K562 (cell line): ENCODE data around the gene TPD52L2. TPM values are rescaled to one million over a fixed set of nuclear protein-coding genes. Genes with fewer than 3 reads are reported as not detected.

Experiments
- DMBX1 ChIP-seq: fragments of 250-450 bp; sonication (Bioruptor Pico); IDR thresholded peaks from 2 replicates; pipeline ENCODE4 v1.8.0; 2022; ENCODE audit warnings: inconsistent platforms, mild to moderate bottlenecking, moderate library complexity, borderline replicate concordance
- EZH2 ChIP-seq: IDR thresholded peaks from 2 replicates; pipeline ENCODE4 v1.6.1; 2012; ENCODE audit warnings: low read depth, mild to moderate bottlenecking, inconsistent platforms, low read length, borderline replicate concordance
- HDAC1 ChIP-seq, 2 experiments: fragments of 450-650 bp; IDR thresholded peaks; 2 replicates each; pipeline ENCODE4 v1.6.1; 2016 to 2017; ENCODE audit warnings: inconsistent platforms in 1 of 2, mild to moderate bottlenecking in 1 of 2, moderate library complexity in 1 of 2
- MAZ ChIP-seq, 2 experiments: fragments of 450-650 bp in 1 of 2; sonication (generic) in 1 of 2; formaldehyde crosslinking; IDR thresholded peaks in 1 of 2; conservative IDR thresholded peaks in 1 of 2; 2 replicates each; pipeline versions ENCODE4 v1.4.0 to v1.5.0; 2020; ENCODE audit warnings: mild to moderate bottlenecking in 1 of 2, missing genetic modification reagents in 1 of 2
- MTA2 ChIP-seq: fragments of 450-650 bp; IDR thresholded peaks from 2 replicates; pipeline ENCODE4 v1.6.1; 2016; ENCODE audit warnings: low read depth
- PML ChIP-seq: IDR thresholded peaks from 2 replicates; pipeline ENCODE4 v1.6.1; 2012; ENCODE audit warnings: low read length, inconsistent platforms
- SPI1 ChIP-seq: IDR thresholded peaks from 2 replicates; pipeline ENCODE4 v1.6.1; 2011; ENCODE audit warnings: low read depth, low read length, control low read depth, borderline replicate concordance
- TEAD4 ChIP-seq, 2 experiments: sonication (generic) in 1 of 2; formaldehyde crosslinking in 1 of 2; IDR thresholded peaks; 2 replicates each; pipeline versions ENCODE4 v1.6.1 to v1.8.0; 2012 to 2022; ENCODE audit warnings: borderline replicate concordance in 1 of 2, inconsistent platforms in 1 of 2, low read length in 1 of 2, mild to moderate bottlenecking in 1 of 2, missing genetic modification reagents in 1 of 2
- TRIM28 ChIP-seq: fragments of 450-650 bp; IDR thresholded peaks from 2 replicates; pipeline ENCODE4 v1.6.1; 2017
- YY1 ChIP-seq, 3 experiments: IDR thresholded peaks; 2 replicates each; pipeline ENCODE4 v1.6.1; 2011; ENCODE audit warnings: low read length in 2 of 3, mild to moderate bottlenecking in 2 of 3, moderate library complexity in 2 of 3, borderline replicate concordance in 1 of 3, control low read depth in 1 of 3, low read depth in 1 of 3; ENCODE audit not compliant: insufficient read depth in 3 of 3, insufficient replicate concordance in 2 of 3, control insufficient read depth in 1 of 3, insufficient read length in 1 of 3; ENCODE audit errors: extremely low read depth in 1 of 3
- ZNF184 ChIP-seq: sonication (generic); formaldehyde crosslinking; IDR thresholded peaks from 2 replicates; pipeline ENCODE4 v1.5.0; 2020; ENCODE audit warnings: missing genetic modification reagents
- polyA plus RNA-seq, 8 experiments: library from polyadenylated mRNA; depleted of rRNA in 4 of 8; stranded (reverse) in 5 of 8; unstranded in 3 of 8; fragments of >200 nt; fragmentation: Nextera tagmentation in 2 of 8; fragmentation: Illumina TruSeq in 1 of 8; extraction: Ambion mirVana in 2 of 8; extraction: Trizol in 1 of 8; gene quantifications; 2 replicates each; pipeline versions ENCODE4 v1.2.1 to v1.2.3, GENCODE V29; 2011 to 2014; ENCODE audit warnings: inconsistent platforms in 1 of 8, missing spikeins in 1 of 8
- total RNA-seq, 7 experiments: library from RNA; depleted of rRNA in 6 of 7; stranded (reverse); fragments of >200 nt in 6 of 7; fragmentation: Illumina TruSeq in 2 of 7; extraction: Trizol in 2 of 7; gene quantifications; 2 replicates each; pipeline versions ENCODE4 v1.2.1 to v1.2.3, GENCODE V29; 2011 to 2021; ENCODE audit warnings: low replicate concordance in 1 of 7
- TF ChIP-seq, protein P1 (sequence below): fragments of 450-650 bp; IDR thresholded peaks from 2 replicates; pipeline ENCODE4 v1.6.1; 2018; ENCODE audit not compliant: partially characterized antibody
- TF ChIP-seq, protein P2 (sequence below): fragments of 450-650 bp; conservative IDR thresholded peaks from 2 replicates; pipeline ENCODE4 v1.6.1; 2016; ENCODE audit warnings: missing genetic modification characterization, low read depth, mild to moderate bottlenecking, missing compliant biosample characterization, moderate library complexity
- TF ChIP-seq, protein P3 (sequence below): sonication (generic); formaldehyde crosslinking; IDR thresholded peaks from 2 replicates; pipeline ENCODE4 v1.8.1; 2022; ENCODE audit warnings: missing genetic modification reagents
- TF ChIP-seq, protein P4 (sequence below): sonication (generic); IDR thresholded peaks from 2 replicates; pipeline ENCODE4 v1.6.1; 2016
- TF ChIP-seq, protein P5 (sequence below): fragments of 450-650 bp; IDR thresholded peaks from 2 replicates; pipeline ENCODE4 v1.6.1; 2016; ENCODE audit warnings: borderline replicate concordance

TPD52L2 gene
- total and polyA plus RNA-seq, 9 of the 15 experiments (the other 6 are each of a cell fraction or from before 2014, with no cell fraction given): 1.9 to 117 (median 74.6) TPM

DNA sequence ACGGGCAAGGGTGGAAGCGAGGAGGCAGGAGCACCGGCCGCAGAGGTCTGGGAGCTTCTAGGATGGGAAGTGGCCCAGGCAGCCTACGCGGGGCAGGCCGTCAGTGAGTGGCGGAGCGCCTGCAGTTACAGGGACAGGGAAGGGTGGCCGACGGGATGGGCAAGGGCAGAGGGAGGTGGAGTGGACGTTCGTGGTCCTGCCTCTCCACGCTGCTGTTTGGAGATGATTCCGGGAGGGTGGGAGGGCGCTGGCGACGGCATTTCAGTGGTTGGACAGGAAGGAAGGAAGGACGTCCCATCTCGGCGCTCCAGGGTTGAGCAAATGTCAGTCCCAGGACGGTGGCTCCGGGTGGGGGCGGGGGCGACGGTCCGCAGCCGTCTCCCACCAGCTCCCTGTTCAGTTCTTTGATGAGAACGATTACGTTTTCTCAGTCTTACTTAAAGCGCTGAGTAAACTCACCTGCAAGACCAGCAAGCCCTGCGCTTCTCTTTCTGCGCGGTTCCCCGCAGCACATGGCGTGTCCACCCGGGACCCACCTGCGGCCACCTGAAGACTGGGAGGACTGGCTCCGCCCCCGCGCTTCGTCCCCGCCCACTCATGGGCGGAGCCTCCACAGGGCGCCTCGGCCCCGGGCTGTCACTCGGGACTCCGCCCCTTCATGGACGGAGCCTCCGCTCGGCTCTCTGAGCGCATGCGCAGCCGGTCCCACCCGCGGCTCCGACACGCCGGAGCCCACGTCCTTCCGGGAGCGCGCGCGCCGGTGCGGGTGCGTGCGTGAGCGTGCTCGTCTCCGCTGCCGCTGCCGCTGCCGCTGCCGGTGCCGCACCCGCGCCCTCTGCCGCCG lies 29.5 kb downstream of the TPD52L2 start, which contains the start of gene DNAJC5 (continued):
- TF ChIP-seq, protein P1, sequence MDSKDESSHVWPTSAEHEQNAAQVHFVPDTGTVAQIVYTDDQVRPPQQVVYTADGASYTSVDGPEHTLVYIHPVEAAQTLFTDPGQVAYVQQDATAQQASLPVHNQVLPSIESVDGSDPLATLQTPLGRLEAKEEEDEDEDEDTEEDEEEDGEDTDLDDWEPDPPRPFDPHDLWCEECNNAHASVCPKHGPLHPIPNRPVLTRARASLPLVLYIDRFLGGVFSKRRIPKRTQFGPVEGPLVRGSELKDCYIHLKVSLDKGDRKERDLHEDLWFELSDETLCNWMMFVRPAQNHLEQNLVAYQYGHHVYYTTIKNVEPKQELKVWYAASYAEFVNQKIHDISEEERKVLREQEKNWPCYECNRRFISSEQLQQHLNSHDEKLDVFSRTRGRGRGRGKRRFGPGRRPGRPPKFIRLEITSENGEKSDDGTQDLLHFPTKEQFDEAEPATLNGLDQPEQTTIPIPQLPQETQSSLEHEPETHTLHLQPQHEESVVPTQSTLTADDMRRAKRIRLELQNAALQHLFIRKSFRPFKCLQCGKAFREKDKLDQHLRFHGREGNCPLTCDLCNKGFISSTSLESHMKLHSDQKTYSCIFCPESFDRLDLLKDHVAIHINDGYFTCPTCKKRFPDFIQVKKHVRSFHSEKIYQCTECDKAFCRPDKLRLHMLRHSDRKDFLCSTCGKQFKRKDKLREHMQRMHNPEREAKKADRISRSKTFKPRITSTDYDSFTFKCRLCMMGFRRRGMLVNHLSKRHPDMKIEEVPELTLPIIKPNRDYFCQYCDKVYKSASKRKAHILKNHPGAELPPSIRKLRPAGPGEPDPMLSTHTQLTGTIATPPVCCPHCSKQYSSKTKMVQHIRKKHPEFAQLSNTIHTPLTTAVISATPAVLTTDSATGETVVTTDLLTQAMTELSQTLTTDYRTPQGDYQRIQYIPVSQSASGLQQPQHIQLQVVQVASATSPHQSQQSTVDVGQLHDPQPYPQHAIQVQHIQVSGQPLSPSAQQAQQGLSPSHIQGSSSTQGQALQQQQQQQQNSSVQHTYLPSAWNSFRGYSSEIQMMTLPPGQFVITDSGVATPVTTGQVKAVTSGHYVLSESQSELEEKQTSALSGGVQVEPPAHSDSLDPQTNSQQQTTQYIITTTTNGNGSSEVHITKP: peak; percentile 76
- TF ChIP-seq MAZ (CRISPR knock-in tag; conservative IDR thresholded peaks at IDR 0.05 in 1 of 2, IDR thresholded peaks at IDR 0.05 in 1 of 2): peak; percentile 50 to 72; a peak in 3 of 4 replicates
- TF ChIP-seq, protein P2, sequence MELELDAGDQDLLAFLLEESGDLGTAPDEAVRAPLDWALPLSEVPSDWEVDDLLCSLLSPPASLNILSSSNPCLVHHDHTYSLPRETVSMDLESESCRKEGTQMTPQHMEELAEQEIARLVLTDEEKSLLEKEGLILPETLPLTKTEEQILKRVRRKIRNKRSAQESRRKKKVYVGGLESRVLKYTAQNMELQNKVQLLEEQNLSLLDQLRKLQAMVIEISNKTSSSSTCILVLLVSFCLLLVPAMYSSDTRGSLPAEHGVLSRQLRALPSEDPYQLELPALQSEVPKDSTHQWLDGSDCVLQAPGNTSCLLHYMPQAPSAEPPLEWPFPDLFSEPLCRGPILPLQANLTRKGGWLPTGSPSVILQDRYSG: no peak
- TF ChIP-seq, protein P3, sequence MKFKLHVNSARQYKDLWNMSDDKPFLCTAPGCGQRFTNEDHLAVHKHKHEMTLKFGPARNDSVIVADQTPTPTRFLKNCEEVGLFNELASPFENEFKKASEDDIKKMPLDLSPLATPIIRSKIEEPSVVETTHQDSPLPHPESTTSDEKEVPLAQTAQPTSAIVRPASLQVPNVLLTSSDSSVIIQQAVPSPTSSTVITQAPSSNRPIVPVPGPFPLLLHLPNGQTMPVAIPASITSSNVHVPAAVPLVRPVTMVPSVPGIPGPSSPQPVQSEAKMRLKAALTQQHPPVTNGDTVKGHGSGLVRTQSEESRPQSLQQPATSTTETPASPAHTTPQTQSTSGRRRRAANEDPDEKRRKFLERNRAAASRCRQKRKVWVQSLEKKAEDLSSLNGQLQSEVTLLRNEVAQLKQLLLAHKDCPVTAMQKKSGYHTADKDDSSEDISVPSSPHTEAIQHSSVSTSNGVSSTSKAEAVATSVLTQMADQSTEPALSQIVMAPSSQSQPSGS (CRISPR knock-in tag): no peak
- no peak; the same call in 1 of the 2 replicates for TF ChIP-seq MTA2
- peak in 2 of 3 experiments; percentile 22 to 25 for TF ChIP-seq YY1 (IDR thresholded peaks at IDR 0.05; ENCODE audit: borderline replicate concordance in 1 of 3, control insufficient read depth in 1 of 3, extremely low read depth in 1 of 3, insufficient read depth in 3 of 3, insufficient read length in 1 of 3, insufficient replicate concordance in 2 of 3, low read depth in 1 of 3, low read length in 2 of 3)
- TF ChIP-seq SPI1: no peak
- no peak for TF ChIP-seq ZNF184 (CRISPR knock-in tag)
- TF ChIP-seq TEAD4 (IDR thresholded peaks at IDR 0.05; ENCODE audit: low read length): no peak
- no peak for TF ChIP-seq TEAD4 (CRISPR knock-in tag; IDR thresholded peaks at IDR 0.05; ENCODE audit: borderline replicate concordance)
- peak; percentile 38; the same call in 1 of the 2 replicates for TF ChIP-seq DMBX1 (CRISPR knock-in tag)
- no peak for TF ChIP-seq PML
- TF ChIP-seq EZH2: no peak
- TF ChIP-seq, protein P4, sequence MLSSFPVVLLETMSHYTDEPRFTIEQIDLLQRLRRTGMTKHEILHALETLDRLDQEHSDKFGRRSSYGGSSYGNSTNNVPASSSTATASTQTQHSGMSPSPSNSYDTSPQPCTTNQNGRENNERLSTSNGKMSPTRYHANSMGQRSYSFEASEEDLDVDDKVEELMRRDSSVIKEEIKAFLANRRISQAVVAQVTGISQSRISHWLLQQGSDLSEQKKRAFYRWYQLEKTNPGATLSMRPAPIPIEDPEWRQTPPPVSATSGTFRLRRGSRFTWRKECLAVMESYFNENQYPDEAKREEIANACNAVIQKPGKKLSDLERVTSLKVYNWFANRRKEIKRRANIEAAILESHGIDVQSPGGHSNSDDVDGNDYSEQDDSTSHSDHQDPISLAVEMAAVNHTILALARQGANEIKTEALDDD: no peak
- TF ChIP-seq HDAC1 (IDR thresholded peaks at IDR 0.05): peak in 1 of 2 experiments; percentile 60; a peak in 1 of 4 replicates
- TF ChIP-seq, protein P5, sequence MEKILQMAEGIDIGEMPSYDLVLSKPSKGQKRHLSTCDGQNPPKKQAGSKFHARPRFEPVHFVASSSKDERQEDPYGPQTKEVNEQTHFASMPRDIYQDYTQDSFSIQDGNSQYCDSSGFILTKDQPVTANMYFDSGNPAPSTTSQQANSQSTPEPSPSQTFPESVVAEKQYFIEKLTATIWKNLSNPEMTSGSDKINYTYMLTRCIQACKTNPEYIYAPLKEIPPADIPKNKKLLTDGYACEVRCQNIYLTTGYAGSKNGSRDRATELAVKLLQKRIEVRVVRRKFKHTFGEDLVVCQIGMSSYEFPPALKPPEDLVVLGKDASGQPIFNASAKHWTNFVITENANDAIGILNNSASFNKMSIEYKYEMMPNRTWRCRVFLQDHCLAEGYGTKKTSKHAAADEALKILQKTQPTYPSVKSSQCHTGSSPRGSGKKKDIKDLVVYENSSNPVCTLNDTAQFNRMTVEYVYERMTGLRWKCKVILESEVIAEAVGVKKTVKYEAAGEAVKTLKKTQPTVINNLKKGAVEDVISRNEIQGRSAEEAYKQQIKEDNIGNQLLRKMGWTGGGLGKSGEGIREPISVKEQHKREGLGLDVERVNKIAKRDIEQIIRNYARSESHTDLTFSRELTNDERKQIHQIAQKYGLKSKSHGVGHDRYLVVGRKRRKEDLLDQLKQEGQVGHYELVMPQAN: peak; percentile 20; the same call in 1 of the 2 replicates
- no peak for TF ChIP-seq TRIM28
